GM18507 (cell line): ENCODE results near the gene CEMIP.
"Not testable (repeated sequence)": the region's sequence is repeated elsewhere in the genome, so short reads cannot be mapped to it uniquely, and the experiment has no call there.

Experiments
- DNase-seq: peaks from one replicate; pipeline ENCODE4 v3.0.0; 2011; ENCODE audit warnings: low read depth; ENCODE audit not compliant: insufficient read length; ENCODE audit errors: extremely low spot score
- FAIRE-seq: peaks from 2 replicates; lab custom pipeline; 2011; peaks lifted over from hg19 to GRCh38; lab: Jason Lieb, UNC

The CEMIP gene

GRCh38 chr15:80957976-80958375, 178.8 kb downstream of the CEMIP start:
- FAIRE-seq (no peak), DNase-seq (no peak)

DNA sequence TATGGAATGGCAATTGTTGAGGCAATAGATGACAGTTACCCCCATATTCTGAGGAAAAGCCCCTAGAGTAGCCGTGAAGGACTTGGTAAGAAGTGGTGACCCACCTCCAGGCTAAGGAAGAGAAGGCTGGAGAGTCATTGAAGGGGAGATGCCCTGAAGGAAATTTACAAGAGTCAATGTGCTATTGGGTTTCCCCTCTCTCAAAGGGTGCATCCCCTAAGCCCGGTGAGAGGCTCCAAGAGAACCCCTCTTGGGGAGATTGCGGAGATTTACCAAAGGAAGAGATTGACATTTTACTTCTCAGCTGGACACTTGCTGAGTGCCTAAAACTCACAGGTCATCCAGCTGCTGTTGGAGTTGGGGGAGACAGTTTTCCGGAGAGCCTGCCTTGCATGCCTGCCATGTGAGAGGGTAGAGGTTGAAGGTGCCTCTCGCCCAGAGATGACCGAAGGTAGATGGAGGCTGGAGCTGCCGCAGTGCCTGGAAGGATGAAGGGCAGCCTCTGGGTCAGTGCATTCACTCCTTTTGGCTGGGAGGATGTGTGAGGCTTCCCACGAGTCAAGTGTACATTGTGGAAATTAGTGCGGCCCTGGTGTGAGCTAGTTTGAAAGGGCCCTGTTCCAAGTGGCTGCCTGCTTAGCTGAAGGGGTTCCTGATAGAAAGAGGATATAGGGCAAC, 179.8 kb downstream of the CEMIP start:
- FAIRE-seq (no peak), DNase-seq (no peak)

DNA sequence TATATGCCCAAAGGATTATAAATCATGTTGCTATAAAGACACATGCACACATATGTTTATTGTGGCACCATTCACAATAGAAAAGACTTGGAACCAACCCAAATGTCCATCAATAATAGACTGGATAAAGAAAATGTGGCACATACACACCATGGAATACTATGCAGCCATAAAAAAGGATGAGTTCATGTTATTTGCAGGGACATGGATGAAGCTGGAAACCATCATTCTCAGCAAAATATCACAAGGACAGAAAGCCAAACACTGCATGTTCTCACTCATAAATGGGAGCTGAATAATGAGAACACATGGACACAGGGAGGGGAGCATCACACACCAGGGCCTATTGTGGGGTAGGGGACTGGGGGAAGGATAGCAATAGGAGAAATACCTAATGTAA, 186.3 kb downstream of the CEMIP start:
- not testable (repeated sequence) for DNase-seq, FAIRE-seq

DNA sequence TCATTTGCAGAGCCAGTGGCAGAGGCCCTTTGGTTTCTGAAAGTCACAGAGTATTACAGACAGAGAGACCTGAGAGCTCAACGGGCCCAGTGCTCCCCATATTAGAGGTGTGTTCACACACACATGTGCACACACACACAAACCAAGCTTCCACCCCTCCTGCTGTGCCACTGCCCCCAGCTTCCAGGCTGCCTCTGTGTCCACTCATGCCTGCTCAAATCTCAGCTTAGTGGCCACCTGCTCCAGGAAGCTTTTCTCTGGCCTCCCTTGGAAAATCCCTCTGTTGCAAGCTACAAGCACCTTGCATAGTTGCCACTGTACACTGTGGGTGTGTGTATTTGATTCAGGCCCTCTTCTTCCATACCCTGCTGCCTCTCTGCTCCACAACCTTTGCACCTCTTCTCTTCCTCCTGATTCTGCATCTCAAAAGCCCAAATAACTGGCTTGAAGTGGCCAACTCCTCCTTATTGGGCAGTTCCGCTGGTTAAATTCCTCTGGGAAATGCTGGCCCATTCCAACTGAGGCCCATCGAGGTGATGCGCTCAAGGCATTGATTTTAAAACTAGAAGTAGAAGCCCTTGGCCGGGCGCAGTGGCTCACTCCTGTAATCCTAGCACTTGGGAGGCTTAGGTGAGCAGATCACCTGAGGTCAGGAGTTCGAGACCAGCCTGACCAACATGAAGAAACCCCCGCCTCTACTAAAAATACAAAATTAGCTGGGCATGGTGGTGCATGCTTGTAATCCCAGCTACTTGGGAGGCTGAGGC, 187.4 kb downstream of the CEMIP start:
- no peak for DNase-seq
- no peak for FAIRE-seq

DNA sequence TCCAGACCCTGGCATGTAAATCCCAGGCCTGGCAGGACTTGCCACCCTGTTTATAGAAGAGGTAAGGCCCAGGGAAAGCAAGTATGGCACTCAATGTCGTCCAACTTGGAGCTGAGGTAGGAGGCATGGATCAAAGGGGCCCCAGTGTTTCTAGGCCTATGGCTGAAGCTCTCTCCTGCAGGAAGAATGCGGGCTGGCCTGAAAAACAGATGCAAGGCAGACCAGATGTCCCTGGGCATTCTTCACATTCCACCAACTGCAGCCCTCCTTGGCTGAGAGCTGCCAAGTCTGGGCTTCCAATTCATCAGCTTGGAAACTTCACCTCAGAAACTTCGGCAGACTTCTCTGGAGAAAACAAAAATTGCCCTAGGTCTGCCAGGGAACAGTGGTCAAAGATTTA, 188.3 kb downstream of the CEMIP start:
- FAIRE-seq (no peak), DNase-seq (no peak)

GRCh38 chr15:80967991-80968510, 188.9 kb downstream of the CEMIP start:
- DNase-seq, result no peak
- no peak for FAIRE-seq

GRCh38 chr15:80969316-80969715, 190.1 kb downstream of the CEMIP start:
- DNase-seq (no peak), FAIRE-seq (no peak)

DNA sequence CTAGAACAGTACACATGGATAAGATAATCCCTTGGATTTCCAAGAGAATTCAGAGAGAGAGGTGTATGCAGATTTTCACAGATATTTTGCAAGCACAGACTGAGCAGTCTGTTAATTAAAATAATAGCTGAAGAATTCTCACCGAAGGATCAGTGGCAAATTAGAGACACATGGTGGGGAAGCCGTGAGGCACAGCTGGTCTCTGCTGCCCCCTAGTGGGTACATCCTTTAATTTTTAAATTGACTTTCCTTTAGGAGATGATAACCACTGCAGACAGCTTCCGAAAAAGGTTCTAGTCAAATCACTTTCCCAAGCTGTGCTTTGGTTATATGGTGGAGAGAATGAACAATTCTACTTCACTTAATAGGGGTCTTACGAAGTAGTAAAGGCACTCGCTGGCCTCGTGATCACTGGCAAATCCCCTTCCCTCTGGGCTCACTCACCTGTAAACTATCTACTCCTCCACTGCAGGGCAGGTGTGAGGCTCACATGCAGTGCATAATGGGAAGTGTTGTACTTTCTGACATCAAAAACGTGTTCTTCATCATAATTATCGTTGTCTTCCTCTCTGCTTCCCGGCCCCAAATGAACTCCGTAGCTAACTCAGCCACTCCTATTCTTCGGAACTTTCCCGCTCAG, 191.0 kb downstream of the CEMIP start:
- DNase-seq (no peak), FAIRE-seq (peak; percentile 60)

- FAIRE-seq, result no peak
- no peak for DNase-seq
These were observed 191.5 kb downstream of the CEMIP start for GRCh38 chr15:80970658-80971057.

DNA sequence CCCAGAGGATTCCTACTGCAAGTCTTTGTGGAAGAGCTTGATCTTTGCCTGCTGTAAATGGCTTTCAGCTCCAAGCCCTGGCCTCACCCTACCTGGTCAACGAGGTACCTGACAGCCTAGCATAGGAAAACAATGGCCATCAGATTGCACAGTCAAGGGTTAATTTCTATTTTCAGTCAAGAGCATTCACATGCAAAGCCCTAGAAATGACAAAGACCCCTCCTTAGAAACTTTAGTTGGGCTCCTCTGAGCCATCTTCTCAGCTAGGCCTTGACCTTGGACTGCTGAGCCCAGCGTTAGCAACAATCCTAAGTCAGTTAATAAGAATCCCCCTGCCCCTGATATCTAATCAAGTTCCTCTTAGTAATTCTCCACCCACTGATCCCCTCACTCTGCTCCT, 192.0 kb downstream of the CEMIP start:
- FAIRE-seq, result no peak
- DNase-seq, result no peak

DNA sequence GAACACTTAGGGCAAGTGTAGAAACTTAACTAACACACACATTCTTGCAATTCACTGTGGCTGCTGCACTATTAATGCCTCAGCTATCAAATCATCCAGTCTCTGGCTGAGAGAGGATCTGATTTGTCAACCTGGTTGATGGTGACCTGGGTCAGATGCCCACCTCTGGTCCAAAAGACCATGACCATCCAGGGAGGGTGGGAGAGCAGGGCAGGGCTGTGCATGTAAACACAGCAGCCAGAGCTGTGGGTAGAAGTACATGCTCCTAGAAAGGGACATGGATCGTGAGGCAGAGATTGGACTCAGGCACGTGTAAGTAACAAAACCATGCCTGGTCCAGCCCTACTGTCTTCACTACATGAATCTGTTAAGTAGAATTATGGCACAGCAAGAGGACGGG, 193.1 kb downstream of the CEMIP start:
- FAIRE-seq (no peak), DNase-seq (no peak)

- FAIRE-seq, result no peak
- DNase-seq, result no peak
These were observed 195.7 kb downstream of the CEMIP start for GRCh38 chr15:80974914-80975313.

DNA sequence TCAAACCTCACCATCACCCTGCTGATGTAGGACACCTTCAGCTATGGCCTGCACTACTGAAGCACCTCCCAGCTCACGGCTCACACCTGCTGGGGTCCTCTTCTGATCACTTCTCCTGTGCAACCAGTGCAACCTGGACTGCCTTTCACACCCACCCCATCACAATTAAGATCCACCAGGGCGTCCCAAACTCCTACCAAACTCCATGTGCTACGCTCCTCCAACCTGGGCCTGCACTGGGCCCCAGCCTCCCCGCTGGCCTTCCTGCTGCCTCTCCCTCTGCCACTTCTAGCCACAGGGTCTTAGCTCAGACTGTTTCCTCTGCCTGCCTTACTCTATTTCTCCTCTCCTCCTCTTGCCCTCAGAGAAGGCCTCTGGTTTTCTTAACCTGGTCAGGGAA, 197.7 kb downstream of the CEMIP start:
- FAIRE-seq (no peak), DNase-seq (no peak)

GRCh38 chr15:80977627-80978036, 198.5 kb downstream of the CEMIP start:
- FAIRE-seq, result no peak

DNA sequence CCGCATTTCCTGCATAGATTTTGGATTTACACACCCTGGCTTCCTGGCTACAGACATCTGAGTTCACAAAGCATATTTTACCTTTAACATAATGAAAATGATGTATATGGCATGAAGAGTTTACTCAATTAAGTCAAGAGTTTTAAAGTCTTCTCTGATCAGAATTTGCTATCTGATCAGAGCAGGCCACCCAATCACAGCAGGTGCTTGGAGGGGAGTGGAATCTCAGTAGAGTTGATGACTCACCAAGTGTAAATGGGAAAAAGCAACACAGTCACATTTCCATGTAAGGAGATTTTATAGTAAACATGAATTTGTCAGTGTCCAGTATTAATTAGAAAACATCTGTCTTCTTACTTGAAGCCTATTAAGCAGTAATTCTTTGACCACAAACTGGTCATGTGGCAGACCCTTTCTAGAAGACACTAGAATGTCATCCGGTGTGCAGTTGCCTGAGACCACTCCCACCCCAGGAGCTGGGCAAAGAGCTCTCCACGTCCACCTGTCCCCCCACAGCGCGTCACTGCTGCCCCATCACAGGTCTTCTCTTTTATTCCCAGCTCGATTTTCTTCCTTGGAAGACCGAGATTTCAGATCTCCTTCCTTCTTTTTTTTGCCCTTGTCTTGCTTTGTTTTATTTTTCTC, 199.6 kb downstream of the CEMIP start:
- no peak for DNase-seq
- no peak for FAIRE-seq

More at GRCh38 chr15:80977627-80978036, 198.5 kb downstream of the CEMIP start:
- DNase-seq, result no peak

DNA sequence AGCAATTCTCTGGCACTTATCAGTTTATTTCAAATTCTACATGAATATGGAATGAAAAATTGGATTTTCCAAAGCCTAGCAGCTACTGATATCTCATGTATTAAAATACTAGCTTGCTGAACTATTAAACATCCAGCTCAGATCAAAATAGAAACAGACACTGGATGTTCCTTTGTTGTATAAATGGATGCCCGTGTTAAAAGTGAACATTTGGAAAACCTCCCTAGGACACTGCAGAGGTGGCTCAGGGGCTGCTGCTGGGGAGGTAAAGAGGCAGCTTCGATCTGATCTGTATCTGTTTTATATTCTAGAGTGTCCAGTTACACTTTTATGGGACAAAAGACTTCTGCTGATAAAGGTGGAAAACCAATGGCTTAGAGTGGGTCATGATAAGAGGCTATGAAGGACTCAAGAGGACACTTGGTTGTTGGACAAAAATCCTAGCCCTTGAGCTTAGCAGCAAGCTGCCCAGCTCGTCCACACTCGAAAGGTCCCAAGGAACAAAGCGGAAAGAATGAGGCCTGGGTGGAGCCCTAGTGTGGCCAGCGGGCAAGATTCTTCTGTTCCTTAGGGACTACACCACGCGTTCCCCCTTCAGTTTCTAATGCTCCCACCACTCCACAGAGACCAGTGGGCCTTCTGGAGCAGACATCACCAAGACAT, 200.5 kb downstream of the CEMIP start:
- no peak for DNase-seq
- no peak for FAIRE-seq

DNA sequence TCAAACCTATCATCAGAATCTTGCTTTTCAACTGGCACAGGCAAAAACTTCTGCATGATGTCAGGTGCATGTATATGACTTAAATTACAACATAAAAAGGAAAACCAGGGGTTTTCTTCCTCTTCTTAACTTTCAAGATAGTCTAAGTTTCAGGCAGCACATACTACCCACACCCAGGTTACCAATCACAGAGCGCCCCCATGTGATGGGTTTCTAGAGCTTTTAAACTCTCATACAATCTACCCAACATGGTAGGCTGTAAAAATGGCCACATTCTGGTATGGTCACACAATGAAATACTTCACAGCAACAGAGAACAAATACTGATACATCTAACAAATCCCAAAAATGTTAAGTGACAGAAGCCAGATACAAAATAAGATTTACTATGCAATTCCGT, 203.0 kb downstream of the CEMIP start:
- no peak for DNase-seq
- peak; percentile 47 for FAIRE-seq

- no peak for FAIRE-seq
- DNase-seq, result no peak
These were observed 203.7 kb downstream of the CEMIP start for GRCh38 chr15:80982839-80983238.

GRCh38 chr15:80984856-80985255, 205.7 kb downstream of the CEMIP start:
- DNase-seq, result no peak
- FAIRE-seq, result peak; percentile 15
